Measurements from ENCODE around the gene SPATA6L. TPM values are rescaled to one million over a fixed set of nuclear protein-coding genes. Genes with fewer than 3 reads are reported as not detected.
A peak's percentile ranks its signal among the peaks of the same experiment; 100 is the strongest.

The SPATA6L gene
- total and polyA plus RNA-seq, 10 of the 15 experiments (the other 5 are each of a cell fraction or from before 2014, with no cell fraction given): 0.37 to 1.6 (median 0.91) TPM

DNA sequence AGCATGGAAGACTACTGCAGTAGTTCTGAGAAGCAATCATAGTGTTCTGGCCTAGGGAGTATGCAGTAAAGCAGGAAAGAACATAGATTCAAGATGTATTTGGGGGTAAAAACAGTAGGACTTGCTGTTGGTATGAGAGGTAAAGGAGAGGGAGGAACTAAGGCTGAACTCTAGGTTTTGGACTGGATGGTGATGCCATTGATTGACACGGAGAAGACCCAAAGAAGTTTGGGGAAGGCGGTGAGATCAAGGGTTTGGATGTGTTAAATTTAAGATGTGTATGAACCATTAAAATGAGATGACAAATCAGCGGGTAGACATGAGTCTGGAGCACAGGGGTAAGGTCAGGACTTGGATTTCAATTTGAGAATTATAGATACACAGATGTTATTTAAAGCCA lies 11.1 kb upstream of the SPATA6L start:
- FAIRE-seq: no peak
- Histone ChIP-seq H2AFZ (ENCODE audit: control insufficient read depth, low read depth, low read length) (no peak overlapping the region), H3K36me3 (ENCODE audit: control insufficient read depth in 2 of 2, insufficient read depth in 2 of 2, low read length in 1 of 2) (no peaks in the 10 kb centered on the region), H3K27me3 (replicated peaks in 1 of 2; ENCODE audit: control insufficient read depth in 2 of 2, insufficient read depth in 2 of 2, low read length in 1 of 2) (no peaks in the 10 kb centered on the region), H3K4me3 (no peak overlapping the region), H3K9ac (ENCODE audit: control insufficient read depth, insufficient read depth, low read length) (no peak overlapping the region), H3K27ac (ENCODE audit: control insufficient read depth, insufficient read depth) (no peak overlapping the region), H3K4me2 (ENCODE audit: control insufficient read depth, insufficient read depth) (no peak overlapping the region), H4K20me1 (ENCODE audit: control insufficient read depth, insufficient read depth) (no peaks in the 10 kb centered on the region), H3K4me1 (ENCODE audit: control insufficient read depth, insufficient read depth, low read length) (peaks cover 3% of the 10 kb centered on the region; the same call in 1 of the 2 replicates), H3K9me3 (replicated peaks; ENCODE audit: control insufficient read depth, insufficient read depth, low read length) (no peaks in the 10 kb centered on the region), H3K79me2 (ENCODE audit: control insufficient read depth, insufficient read depth, low read length) (peaks cover 26% of the 10 kb centered on the region)
- no peak for ATAC-seq
- intact Hi-C loops (cut with micrococcal nuclease; ENCODE audit: unreplicated experiment) (no loop called here), in situ Hi-C loops (cut with MboI) (no loop called here)
- BruUV-seq (replicated peaks): no TSS peak
- 98% methylated on average over 3 of the region's 3 CpGs for WGBS (ENCODE audit: insufficient coverage, insufficient replicate concordance, low lambda C conversion rate, missing lambda C conversion rate)
- DNase-seq (ENCODE audit: low read depth, low spot score): no peak
- ChIA-PET SMC1A (ENCODE audit: uncharacterized antibody, unreplicated experiment) (interaction anchor here (0.9 to 1.0 kb wide), 2 partner anchors 11 to 31 kb away, joined by 3 to 4 read pairs; partner anchors contain the start of gene SPATA6L), CTCF (interaction anchor here (1.1 kb wide), 1 partner anchor 12 kb away, joined by 5 read pairs; no protein-coding TSS in a partner anchor), POLR2A (interaction anchor here (1.7 kb wide), 1 partner anchor 11 kb away, joined by 6 read pairs; the partner anchor contains the start of gene SPATA6L), RAD21 (ENCODE audit: unreplicated experiment) (interaction anchor here (1.3 kb wide), 1 partner anchor 63 kb away, joined by 3 read pairs; no protein-coding TSS in a partner anchor)
- TF ChIP-seq NFXL1 (IDR thresholded peaks at IDR 0.05; ENCODE audit: borderline replicate concordance) (no peak), ZNF207 (IDR thresholded peaks at IDR 0.05; ENCODE audit: borderline replicate concordance) (no peak), ZZZ3 (IDR thresholded peaks at IDR 0.05; ENCODE audit: control insufficient read depth, insufficient read length, low read depth) (no peak), BMI1 (IDR thresholded peaks at IDR 0.05; ENCODE audit: borderline replicate concordance) (no peak)
- TF ChIP-seq, protein P1, sequence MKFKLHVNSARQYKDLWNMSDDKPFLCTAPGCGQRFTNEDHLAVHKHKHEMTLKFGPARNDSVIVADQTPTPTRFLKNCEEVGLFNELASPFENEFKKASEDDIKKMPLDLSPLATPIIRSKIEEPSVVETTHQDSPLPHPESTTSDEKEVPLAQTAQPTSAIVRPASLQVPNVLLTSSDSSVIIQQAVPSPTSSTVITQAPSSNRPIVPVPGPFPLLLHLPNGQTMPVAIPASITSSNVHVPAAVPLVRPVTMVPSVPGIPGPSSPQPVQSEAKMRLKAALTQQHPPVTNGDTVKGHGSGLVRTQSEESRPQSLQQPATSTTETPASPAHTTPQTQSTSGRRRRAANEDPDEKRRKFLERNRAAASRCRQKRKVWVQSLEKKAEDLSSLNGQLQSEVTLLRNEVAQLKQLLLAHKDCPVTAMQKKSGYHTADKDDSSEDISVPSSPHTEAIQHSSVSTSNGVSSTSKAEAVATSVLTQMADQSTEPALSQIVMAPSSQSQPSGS (IDR thresholded peaks at IDR 0.05; ENCODE audit: low read length): no peak
- TF ChIP-seq, protein P2, sequence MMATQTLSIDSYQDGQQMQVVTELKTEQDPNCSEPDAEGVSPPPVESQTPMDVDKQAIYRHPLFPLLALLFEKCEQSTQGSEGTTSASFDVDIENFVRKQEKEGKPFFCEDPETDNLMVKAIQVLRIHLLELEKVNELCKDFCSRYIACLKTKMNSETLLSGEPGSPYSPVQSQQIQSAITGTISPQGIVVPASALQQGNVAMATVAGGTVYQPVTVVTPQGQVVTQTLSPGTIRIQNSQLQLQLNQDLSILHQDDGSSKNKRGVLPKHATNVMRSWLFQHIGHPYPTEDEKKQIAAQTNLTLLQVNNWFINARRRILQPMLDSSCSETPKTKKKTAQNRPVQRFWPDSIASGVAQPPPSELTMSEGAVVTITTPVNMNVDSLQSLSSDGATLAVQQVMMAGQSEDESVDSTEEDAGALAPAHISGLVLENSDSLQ (IDR thresholded peaks at IDR 0.05): peak; percentile 62; the same call in 1 of the 2 replicates

Measured in GM12878 (cell line).